Measurements from ENCODE around the gene CBX2.
A peak's percentile ranks its signal among the peaks of the same experiment; 100 is the strongest.

CBX2 gene

GRCh38 chr17:79777894-79778503 lies at the start of gene CBX2:
TSS of gene CBX2 (plus strand) at chr17:79778148. CDS start at chr17:79778236, 88 bp downstream.
- TF ChIP-seq CTCF (IDR thresholded peaks at IDR 0.05; ENCODE audit: low read depth, low read length), result no peak
- peak within 1 kb of the TSS; percentile 50 for H3K4me3 ChIP-seq (ENCODE audit: low read depth, low read length)
- DNase-seq (ENCODE audit: low read depth, low spot score), result peak; percentile 49
- in situ Hi-C loops (cut with HindIII; ENCODE audit: low sequenced_read_pairs), result loop anchor here (25.0 kb wide), 1 partner anchor 209 kb away; no protein-coding TSS in a partner anchor

- no peak for TF ChIP-seq CTCF (IDR thresholded peaks at IDR 0.05; ENCODE audit: low read depth, low read length)
- DNase-seq (ENCODE audit: low read depth, low spot score), result peak; percentile 89
- peak overlapping the region; percentile 22 for H3K4me3 ChIP-seq (ENCODE audit: low read depth, low read length)
- in situ Hi-C loops (cut with HindIII; ENCODE audit: low sequenced_read_pairs), result no loop called here
Observed at GRCh38 chr17:79728169-79728907, 49.6 kb upstream of the CBX2 start.

GRCh38 chr17:79728908-79729471 lies 49.0 kb upstream of the CBX2 start:
- in situ Hi-C loops (cut with HindIII; ENCODE audit: low sequenced_read_pairs), result no loop called here
- no peak for TF ChIP-seq CTCF (IDR thresholded peaks at IDR 0.05; ENCODE audit: low read depth, low read length)
- DNase-seq (ENCODE audit: low read depth, low spot score), result no peak
- no peak overlapping the region for H3K4me3 ChIP-seq (ENCODE audit: low read depth, low read length)

- no peak for DNase-seq (ENCODE audit: low read depth, low spot score)
- no peak for TF ChIP-seq CTCF (IDR thresholded peaks at IDR 0.05; ENCODE audit: low read depth, low read length)
- in situ Hi-C loops (cut with HindIII; ENCODE audit: low sequenced_read_pairs), result no loop called here
- no peak overlapping the region for H3K4me3 ChIP-seq (ENCODE audit: low read depth, low read length)
Observed at GRCh38 chr17:79729761-79730160, 48.2 kb upstream of the CBX2 start.

- in situ Hi-C loops (cut with HindIII; ENCODE audit: low sequenced_read_pairs), result no loop called here
- H3K4me3 ChIP-seq (ENCODE audit: low read depth, low read length), result no peak overlapping the region
- no peak for DNase-seq (ENCODE audit: low read depth, low spot score)
- no peak for TF ChIP-seq CTCF (IDR thresholded peaks at IDR 0.05; ENCODE audit: low read depth, low read length)
Observed at GRCh38 chr17:79730437-79730768, 47.5 kb upstream of the CBX2 start.

- in situ Hi-C loops (cut with HindIII; ENCODE audit: low sequenced_read_pairs), result no loop called here
- no peak for TF ChIP-seq CTCF (IDR thresholded peaks at IDR 0.05; ENCODE audit: low read depth, low read length)
- DNase-seq (ENCODE audit: low read depth, low spot score), result no peak
- no peak within 1 kb of the TSS for H3K4me3 ChIP-seq (ENCODE audit: low read depth, low read length)
Observed at GRCh38 chr17:79730769-79731483, 47.0 kb upstream of the CBX2 start, which contains the start of gene ENPP7. TSS of gene ENPP7 (plus strand) at chr17:79730943. CDS start at chr17:79731140, 197 bp downstream.
